HepG2 (cell line): Measurements from ENCODE around the gene FYB1.

Experiments used
- HNRNPH1 ChIP-seq: fragments of 200-400 bp; formaldehyde crosslinking; optimal IDR thresholded peaks from 2 replicates; pipeline ENCODE3; 2017; ENCODE audit warnings: mild to moderate bottlenecking, low read depth, low read length
- NCOA1 ChIP-seq: sonication (generic); formaldehyde crosslinking; IDR thresholded peaks from 2 replicates; pipeline ENCODE4 v1.9.0; 2021; ENCODE audit warnings: missing genetic modification reagents
- ZBTB34 ChIP-seq: sonication (generic); formaldehyde crosslinking; IDR thresholded peaks from 2 replicates; pipeline ENCODE4 v1.8.0; 2022; ENCODE audit warnings: mild to moderate bottlenecking, missing genetic modification reagents
- ZNF737 ChIP-seq: sonication (generic); formaldehyde crosslinking; IDR thresholded peaks from 2 replicates; pipeline ENCODE4 v1.5.0; 2020; ENCODE audit warnings: missing genetic modification reagents, mild to moderate bottlenecking, borderline replicate concordance

GRCh38 chr5:39137819-39138451 is 81.4 kb downstream of the FYB1 start:
- no peak for TF ChIP-seq ZNF737 (CRISPR knock-in tag)
- no peak for TF ChIP-seq ZBTB34 (CRISPR knock-in tag)
- no peak for TF ChIP-seq HNRNPH1
- no peak for TF ChIP-seq NCOA1 (CRISPR knock-in tag)
